Stimulated activated CD8-positive, alpha-beta memory T cell treated with anti-CD3 and anti-CD28 coated beads, Interleukin-15, amount 100 ng/mL, for 1 hour (primary cell): ENCODE results near the gene TREM2.
"Not testable (repeated sequence)": the region's sequence is repeated elsewhere in the genome, so short reads cannot be mapped to it uniquely, and the experiment has no call there.

ENCODE experiments used
- DNase-seq: peaks from one replicate; pipeline ENCODE4 v3.0.0-alpha.2; 2020; ENCODE audit warnings: low read depth

TREM2 gene

DNA sequence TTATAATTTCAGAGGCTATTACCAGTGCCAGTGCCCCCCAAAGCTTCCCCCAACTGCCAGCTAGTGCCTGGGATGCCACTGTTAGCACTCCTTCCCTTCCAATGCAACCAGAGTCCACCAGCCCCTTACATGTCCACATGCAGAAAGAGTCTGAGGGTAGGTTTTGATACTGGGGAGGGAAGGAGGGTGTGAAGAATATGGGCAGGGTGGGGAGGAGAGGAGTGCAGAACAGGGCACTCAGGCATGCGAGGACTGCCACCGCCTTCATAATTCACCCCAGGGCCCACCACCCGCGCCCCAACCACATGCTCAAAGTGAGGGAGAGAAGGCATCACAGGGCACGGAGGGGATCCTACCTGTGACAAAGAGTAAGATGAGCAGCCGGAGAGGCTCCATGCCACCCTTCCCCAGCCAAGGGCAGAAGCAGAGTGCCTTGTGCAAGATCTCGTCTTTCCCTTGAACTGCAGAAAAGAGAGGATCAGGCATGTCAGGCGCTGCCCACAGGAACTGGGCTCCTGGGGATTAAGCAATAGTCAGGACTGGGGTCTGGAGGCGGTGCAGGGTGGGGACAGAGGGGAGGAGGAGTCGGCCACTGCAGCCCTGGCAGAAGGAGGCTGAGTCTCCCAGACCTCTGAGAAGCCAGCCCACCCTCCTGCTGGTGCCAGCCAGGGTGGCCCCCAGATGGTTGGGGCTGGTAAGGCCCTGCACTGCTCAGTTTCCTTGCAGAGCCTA lies at the start of gene TREM2:
TREM2 (minus strand) TSS at position 430 of the 732 bp plus-strand sequence; CDS start at position 396, 34 bp downstream.
- DNase-seq: no peak

DNA sequence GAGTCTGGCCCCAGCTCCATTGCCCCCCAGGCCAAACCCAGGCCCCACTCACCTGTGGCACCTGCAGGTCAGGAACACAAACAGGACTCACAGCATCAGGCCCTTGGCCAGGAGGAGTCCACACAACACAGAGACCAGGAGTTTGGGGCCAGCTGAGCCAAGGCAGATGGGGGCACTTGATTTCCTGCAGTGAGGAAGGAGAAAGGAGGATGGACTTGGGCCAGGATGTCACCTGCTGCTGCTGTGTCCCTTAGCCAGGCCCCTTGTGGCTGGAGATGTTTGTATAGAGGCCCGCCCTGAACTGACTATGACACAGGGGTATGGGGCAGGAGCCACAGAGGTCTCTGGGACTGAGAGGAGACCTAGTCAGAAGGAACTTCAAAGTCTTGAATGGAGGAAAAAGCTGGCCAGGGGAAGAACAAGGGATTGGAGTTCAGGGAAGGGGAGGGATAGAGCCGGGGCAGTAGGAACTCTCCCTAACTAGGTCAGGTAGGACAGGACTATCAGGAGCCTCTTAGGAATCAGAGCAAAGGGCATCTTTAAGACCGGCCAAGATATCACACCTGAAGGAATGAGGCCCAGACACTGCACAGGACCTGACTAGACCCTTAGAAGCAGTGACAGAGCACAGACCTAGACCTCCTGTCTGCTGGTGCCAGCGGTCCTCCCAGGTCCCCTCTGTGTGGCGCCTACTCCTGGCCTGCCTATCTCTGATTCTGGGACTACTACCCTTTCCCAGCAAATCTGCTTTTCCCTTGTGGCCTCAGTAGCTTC lies 46.8 kb upstream of the TREM2 start:
- DNase-seq: no peak

DNA sequence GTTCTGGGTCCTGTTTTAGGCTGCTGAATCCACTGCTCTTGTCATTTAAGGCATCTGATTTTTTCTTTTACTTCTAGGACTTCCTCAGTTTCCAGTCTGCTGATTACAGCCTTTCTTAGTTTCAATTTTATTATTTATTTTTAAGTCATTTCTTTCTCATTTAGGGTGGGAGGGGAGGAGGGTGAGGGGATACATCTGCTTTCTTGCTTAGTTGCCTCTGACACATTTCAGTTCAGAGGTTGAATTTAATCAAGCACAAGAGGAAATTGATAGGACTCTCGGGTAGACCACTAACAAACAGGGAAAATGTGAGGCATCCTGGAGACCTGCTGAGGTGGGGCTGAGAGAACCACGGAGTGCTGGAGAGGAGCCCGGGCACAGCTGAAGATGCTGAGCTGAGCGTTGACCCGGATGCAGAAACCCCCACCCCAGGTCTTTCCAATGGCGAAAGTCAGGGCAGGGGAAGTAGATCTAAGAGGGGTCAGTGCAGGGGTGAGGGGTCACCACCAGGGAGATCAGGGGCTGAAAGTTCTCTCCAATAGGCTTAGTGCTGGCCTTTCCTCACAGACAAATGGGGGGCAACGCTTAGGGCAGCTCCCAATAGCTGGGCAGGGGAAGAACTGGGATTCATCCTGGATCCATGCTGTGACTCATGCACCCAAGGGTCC lies 45.7 kb upstream of the TREM2 start:
- no peak for DNase-seq

DNA sequence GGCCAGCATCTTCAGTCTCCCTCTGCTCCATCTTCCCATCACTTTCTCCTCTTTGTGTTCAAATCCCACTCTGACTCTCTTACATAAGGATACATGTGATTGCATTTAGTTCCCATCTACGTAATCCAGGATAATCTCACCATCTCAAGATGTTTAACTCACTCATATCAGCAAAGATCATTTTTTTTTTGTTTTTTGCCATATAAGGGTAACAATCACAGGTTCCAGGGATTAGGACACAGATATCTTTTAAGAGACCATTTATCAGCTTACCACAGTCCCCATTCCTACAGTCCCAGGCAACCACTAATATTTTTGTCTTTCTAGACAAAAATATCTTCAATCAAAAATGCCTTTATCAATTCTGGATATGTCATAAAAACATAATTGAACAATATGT lies 41.2 kb upstream of the TREM2 start:
- no peak for DNase-seq

DNA sequence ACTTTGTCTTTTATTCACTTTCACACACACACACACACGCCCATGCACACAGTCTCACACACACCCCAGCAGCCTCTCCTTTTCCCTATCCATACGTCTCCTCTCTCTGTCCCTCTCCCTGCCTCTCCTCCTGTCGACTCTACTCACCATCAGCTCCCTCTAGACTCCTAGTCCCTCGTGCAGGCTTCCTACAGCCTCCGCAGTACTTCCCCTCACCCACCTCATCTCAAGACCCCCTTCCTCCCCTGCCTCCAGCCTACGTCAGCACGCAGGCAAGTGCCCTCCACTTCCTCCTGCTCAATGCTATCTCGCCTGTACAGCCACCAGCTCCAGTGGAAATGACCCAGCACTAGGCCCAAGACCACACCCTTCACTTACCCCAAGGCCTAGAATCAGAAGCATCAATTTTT lies 38.9 kb upstream of the TREM2 start:
- DNase-seq: no peak

DNA sequence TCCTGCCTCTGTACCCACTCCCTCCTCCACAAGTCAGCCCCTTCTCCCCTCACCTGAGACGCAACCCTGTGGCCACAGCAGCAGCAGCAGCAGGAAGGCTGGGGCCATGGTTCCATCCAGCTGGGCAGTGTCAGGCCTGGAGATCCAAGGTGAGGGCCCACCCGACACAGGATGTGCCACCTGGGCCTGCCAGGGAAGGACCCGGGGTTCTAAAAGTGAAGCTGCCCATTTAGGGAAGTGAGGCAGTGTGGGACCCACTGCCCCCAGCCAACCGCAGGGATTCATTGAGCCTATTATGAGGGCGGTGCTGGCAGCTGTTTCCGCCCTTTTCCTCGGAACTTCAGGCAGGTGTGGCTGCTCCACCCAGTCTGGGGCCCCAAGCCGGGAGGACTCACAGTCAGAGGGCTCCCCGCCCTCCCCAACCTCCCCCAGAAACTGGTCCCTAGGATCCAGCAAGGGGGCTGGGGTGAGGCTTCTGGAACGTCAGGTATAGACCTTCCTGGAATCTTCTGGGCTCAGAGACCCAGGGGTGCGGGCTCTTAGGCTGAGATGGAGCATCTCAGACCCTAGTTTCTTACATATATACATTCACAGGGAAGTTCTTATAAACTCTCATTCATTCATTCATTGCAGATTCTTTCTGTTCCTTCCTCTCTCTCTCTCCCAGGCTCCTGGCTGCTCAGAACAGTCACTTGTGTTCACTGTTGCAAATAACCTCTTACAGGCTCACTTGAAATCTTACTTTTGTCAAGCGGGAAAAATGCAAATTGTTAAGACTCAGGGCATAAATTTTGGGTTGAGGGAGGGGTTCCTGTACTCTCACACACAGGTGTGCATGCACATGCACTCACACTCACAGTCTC lies 38.2 kb upstream of the TREM2 start, which contains the start of gene TREML2:
TREML2 (minus strand) TSS at position 249 of the 863 bp plus-strand sequence; CDS start at position 108, 141 bp downstream.
- DNase-seq: no peak

DNA sequence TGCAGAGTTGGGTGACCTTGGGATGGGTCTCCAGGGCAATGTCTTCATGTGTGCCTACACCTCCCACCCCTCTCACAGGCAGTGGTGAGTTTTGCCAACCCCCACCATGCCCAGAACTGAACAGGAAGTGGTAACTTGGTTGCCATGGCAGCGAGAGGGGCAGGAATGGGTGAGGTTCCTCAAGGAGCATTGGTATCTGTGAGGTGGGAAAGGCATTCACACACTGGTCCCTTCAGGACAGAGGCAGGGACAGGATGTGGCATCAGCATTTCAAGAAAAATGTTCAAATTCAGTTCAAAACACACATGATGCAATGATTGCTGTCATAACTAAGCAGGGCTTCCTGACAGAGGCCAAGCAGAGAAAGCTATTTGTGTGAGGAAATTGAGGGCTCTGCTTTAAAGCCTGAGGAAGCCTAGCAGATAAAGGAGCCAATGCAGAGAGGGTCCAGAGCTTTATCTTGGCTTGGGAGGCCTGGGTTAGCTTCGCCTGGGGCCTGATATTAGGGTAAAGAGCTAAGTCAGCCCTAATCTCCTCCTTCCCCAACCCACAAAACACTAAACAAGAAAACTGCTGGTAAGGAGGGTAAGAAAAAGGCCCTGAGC lies 37.5 kb upstream of the TREM2 start:
- peak; percentile 44 for DNase-seq

DNA sequence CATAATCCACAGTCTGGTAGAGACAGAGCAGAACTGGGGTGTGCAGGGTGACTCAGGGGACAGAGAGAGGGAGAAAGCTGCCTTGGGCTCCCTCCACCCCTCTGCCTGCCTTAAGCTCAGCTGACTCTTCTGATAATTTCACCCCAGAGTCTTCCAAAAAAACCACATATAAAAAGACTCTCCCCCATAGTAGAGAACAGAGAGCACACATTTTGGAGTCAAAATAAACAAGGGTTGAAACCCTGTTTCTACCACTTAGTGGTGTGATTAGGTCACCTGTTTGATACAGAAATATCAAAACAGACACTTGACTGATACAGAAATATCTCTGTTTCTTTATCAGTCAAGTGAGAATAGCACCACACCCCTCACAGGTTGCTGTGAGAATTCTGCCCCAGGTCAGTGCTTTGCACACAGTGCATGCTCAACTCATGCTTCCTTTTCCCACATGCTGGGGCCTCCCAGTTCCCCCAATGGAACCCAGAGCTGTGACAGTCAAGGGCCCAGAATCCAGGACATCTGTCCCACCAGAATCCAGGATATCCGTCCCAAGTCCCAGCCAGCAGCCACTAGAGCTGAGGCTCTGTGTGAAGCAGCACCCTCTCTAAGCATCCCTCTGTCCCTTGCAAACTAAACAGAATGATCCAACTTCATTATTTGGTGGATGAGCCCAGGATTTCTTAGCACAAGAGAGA lies 36.8 kb upstream of the TREM2 start:
- no peak for DNase-seq

DNA sequence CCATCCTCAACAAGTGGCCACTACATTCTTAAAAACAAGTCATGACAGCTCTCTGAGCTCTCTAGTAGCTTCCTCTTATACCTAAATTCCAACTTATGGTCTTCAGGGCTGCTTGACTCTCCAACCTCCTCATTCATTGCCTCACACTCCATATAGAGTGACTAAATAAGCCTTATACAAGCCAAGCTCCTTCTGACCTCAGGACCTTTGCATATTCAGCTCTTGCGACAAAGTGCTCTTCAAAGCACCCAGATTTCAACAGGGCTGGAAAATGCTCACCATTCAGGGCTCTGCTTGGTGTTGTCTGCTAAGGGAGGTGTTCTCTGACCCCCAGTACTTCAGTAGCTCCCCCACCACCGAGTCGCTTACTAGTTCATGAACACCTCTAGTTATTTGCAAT lies 34.3 kb upstream of the TREM2 start:
- no peak for DNase-seq

DNA sequence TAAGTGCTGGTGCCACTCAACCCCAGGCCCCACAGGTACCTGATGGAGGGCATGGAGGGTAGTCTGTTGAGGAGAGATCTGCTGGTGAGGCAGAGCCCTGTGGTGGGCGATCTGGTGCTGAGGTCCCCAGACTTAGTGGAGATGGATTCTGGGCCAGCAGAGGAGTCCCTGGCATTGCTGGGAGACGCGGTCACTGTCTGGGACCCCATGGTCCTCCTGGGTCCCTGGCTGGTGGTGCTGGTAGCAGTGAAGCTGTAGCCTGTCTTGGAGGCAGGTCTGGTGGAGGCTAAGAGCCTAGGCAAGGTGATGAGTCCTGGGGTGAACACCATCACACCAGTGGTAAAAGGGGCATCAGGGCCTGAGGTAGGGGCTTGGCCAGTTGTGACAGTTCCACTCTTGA lies 31.5 kb upstream of the TREM2 start:
- DNase-seq: no peak

DNA sequence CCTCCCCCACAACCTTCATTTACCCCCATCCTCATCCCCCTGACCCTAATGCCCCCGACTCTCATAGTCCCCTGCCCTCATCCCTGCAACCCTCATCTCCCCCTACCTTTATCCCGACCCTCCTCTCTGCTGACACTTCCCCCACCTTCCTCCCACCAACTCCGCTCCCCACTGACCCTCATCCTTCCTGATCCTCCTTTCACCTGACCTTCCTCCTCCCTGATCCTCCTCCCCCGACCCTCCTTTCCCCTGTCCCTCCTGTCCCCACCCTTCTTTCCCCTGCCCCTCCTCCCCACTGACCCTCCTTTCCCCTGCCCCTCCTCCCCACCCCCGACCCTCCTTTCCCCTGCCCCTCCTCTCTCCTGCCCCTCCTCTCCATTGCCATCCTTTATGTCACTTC lies 31.0 kb upstream of the TREM2 start:
- DNase-seq: no peak

DNA sequence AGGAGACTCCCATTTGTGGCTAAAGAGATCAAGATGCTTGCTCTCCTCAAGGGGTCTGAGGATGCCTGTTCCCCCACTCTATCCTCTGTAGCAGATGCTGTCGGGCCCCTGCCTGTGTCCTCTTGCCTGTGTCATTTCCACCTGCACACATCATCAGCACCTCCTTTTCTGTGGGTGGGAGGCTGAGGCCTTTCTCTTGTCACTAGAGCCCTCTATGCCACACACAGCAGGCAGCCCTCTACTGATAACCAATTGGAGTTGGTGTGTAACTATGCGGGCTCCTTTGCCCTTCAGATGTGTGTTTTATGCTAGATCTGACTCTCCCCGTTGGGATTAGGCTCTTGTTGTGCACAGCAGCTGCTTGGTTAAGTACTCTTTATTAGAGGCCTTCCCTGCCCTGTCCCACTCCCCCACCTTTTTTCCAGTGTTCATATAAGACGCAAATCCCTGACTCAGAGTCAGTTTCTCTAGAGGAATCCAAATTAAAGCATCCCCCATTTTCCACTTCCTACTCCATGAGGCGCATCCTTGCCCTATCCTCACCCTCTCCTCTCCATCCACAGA lies 30.3 kb upstream of the TREM2 start:
- DNase-seq: no peak

DNA sequence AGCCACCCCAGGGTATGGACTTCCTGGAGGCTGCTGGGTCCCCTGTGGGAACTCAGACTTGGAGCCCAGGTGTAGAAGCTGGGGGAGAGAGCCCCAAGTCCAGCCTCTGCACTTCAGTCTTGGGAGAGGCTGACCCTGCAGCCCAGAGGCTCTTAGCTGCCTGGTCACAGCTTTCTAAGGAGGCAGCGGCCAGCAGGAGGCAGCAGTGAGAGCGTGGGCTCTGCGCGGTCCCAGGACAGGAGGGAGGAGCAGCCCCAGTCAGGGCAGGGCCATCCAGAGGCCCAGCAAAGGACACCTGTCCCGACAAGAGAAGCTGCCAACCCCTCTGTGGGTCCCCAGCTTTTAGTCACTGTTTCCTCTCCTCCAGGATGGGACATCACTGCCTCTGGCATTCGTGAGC lies 28.7 kb upstream of the TREM2 start:
- no peak for DNase-seq

DNA sequence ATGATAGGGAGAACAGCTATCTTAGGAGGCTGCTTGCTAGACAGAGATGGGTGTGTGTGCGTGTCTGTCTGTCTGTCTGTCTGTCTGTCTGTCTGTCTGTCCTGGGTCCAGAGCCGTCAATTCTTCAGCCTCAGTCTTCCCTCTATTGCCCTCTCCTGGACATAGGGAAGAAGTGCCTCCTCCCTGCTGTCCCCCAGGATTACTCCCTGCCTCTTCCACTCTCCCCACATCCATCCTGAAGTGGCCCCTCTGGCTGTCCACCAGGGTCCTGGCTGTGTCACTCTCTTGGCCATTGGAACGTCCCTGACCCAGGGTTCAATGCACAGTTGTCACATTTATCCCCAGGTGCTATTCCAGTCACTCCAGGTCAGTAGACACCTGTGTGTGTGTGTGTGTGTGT lies 27.9 kb upstream of the TREM2 start:
- no peak for DNase-seq

DNA sequence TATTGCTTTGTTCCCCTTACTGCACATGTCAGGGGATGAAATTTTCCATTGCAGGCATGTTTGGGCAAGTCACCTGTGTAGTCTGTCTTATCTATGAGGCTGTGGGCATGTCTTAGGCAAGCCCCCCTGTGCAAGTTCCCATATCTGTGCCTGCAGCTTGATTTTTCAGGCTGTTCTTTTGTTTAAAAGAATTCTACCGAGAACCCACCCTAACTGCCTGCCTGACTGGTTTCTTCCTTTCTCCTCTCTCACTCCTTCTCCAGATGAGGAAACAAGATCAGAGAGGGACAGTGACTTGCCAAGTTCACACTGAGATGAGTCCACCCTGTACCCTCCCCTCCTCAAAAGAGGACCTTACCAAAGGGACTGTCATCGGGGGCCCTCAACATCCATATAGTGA lies 27.1 kb upstream of the TREM2 start:
- DNase-seq: no peak

DNA sequence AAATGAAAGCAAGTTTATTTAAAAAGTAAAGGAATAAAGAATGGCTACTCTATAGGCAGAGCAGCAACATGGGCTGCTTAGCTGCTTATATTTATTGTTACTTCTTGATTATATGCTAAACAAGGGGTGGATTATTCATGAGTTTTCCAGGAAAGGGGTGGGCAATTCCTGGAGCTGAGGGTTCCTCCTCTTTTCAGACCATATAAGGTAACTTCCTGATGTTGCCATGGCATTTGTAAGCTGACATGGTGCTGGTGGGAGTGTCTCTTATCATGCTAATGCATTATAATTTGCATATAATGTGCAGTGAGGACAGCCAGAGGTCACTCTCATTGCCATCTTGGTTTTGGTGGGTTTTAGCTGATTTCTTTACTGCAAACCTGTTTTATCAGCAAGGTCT lies 26.1 kb upstream of the TREM2 start:
- not testable (repeated sequence) for DNase-seq

DNA sequence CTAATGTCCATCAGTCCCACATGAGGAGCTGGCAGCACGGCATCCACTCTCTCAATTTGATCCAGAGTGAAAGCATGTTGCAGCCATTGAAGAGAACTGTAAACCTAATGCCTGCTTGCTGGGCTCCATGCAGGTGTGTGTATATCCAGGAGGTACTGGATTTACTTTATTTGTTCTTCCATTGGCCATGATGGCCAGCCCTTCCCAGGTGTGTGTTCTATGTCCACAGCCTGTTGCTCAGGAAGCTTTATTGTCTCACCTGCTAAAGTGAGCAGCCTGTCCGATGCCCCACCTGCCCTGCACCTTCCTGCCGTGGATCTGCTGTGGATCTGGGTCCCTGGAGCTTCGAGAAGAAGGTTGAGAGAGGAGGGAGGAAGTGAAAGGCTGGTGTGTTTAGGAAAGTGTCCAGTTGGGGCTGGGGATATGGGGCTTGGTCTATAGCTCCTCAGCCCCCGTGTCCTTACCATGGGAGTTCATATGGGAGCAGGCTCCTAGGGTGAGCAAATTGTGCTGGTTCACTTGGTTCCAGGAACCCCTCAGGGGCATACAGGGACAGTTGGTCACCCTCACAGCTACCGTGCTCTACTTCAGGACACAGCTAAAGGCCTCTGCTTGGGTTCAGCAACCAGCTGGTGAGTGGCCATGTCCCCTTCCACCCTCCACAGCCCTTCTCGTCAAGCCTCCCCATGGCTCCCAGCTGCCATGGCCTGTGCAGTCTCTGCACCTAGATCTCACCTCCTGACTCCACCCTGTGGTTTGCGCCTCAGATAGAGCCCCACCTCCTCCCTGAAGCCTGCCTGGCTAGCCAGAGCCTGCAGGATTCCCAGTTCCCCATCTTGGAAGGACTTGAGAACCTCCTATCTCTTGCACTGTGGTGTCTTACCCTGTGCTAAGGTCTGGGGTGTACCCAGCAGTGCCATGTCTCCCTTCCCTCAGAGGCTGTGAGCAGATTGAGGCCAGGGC lies 25.3 kb upstream of the TREM2 start:
- no peak for DNase-seq

DNA sequence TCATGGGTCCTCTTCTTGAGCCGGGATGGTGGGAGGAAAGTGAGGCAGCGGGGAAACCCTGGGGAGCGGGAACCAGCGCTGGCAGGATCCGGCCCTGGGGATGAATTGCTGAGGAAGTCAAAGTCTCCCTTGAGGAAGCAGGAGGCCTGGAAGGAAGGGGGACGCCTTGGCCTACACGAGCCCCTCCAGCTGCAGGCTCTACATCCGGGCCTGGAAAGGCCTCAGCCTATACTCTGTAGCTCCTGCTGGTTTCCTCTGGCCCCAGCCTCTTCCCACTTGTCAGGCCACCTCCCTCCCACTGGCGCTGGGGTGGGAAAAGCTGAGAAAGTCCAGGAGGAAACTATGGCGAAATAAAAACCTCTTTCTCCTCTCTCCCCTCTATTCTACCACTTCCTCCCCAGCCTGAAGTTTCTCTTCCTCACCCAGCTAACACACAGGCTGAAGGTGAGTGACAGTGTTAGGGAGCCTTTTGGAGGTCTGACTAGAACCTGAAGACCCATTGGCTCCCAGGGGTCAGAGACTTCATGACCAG lies 23.2 kb upstream of the TREM2 start:
- DNase-seq: no peak

DNA sequence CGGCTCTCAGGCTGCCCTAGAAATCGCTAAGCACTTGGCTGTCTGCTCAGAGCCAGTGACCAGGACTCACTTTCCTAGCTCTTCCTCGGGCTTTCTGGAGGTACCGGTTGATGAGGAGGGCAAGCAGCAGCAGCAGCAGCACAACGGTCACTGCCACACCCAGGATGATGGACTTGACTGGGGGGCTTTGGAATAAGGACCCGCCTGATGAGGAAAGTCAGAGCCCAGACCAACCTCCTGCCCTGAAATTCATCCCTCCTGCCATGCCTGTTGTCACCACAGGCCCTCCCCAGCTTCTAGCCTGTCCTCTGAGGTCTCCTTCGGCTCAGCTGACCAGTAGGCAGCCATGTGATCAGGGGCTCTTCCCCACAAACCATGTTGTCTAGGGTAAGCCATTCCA lies 21.8 kb upstream of the TREM2 start:
- DNase-seq: no peak
